HL-60/S4 (cell line): ENCODE data around the gene ANKRD9.

ENCODE experiments used
- in situ Hi-C: fragments of 300-500 bp; cut with MboI; formaldehyde crosslinking; loops from 2 replicates; pipeline ENCODE4 v1.14.3; 2022; ENCODE audit warnings: low sequenced_read_pairs

The ANKRD9 gene

GRCh38 chr14:102481371-102481770 is 28.2 kb downstream of the ANKRD9 start:
- in situ Hi-C loops = no loop called here

GRCh38 chr14:102479777-102480176 is 29.8 kb downstream of the ANKRD9 start:
- in situ Hi-C loops = no loop called here

GRCh38 chr14:102479107-102479506 is 30.5 kb downstream of the ANKRD9 start:
- in situ Hi-C loops = no loop called here

GRCh38 chr14:102474934-102475333 is 34.6 kb downstream of the ANKRD9 start:
- in situ Hi-C loops = no loop called here

- in situ Hi-C loops = no loop called here
Measured at GRCh38 chr14:102473559-102473958, 36.0 kb downstream of the ANKRD9 start.

GRCh38 chr14:102472791-102473150 is 36.8 kb downstream of the ANKRD9 start:
- in situ Hi-C loops = no loop called here

- in situ Hi-C loops = no loop called here
Measured at GRCh38 chr14:102471921-102472790, 37.4 kb downstream of the ANKRD9 start.

GRCh38 chr14:102469261-102469660 is 40.3 kb downstream of the ANKRD9 start:
- in situ Hi-C loops = no loop called here

GRCh38 chr14:102464846-102465341 is 44.7 kb downstream of the ANKRD9 start:
- in situ Hi-C loops = no loop called here

GRCh38 chr14:102464006-102464405 is 45.6 kb downstream of the ANKRD9 start:
- in situ Hi-C loops = no loop called here

GRCh38 chr14:102462391-102462790 is 47.2 kb downstream of the ANKRD9 start:
- in situ Hi-C loops = no loop called here

- in situ Hi-C loops = no loop called here
Measured at GRCh38 chr14:102461490-102462338, 47.9 kb downstream of the ANKRD9 start.

- in situ Hi-C loops = no loop called here
Measured at GRCh38 chr14:102457509-102457908, 52.1 kb downstream of the ANKRD9 start.

GRCh38 chr14:102454711-102455110 is 54.9 kb downstream of the ANKRD9 start:
- in situ Hi-C loops = no loop called here

GRCh38 chr14:102452302-102452701 is 57.3 kb downstream of the ANKRD9 start:
- in situ Hi-C loops = no loop called here
